Osteoblast (primary cell): ENCODE results near the gene RNF167. TPM values are rescaled to one million over a fixed set of nuclear protein-coding genes. Genes with fewer than 3 reads are reported as not detected.

ENCODE experiments used
- DNase-seq: peaks from one replicate; pipeline ENCODE4 v3.0.0; 2011; ENCODE audit warnings: low spot score, mixed read lengths; ENCODE audit not compliant: insufficient read length; ENCODE audit errors: missing footprints
- H2AFZ ChIP-seq: 2 replicates; pipeline ENCODE4 v1.6.0; 2011; ENCODE audit warnings: mild to moderate bottlenecking, low read length
- H3K27ac ChIP-seq: 2 replicates; pipeline ENCODE4 v1.5.1; 2011; ENCODE audit warnings: mild to moderate bottlenecking, low read depth, low read length, moderate library complexity
- H3K27me3 ChIP-seq: 2 replicates; pipeline ENCODE4 v1.6.0; 2012; ENCODE audit warnings: mild to moderate bottlenecking, control low read depth, inconsistent platforms, low read length, moderate library complexity; ENCODE audit not compliant: insufficient read depth
- H3K36me3 ChIP-seq: 2 replicates; pipeline ENCODE4 v1.5.1; 2011; ENCODE audit warnings: mild to moderate bottlenecking, low read length, control low read depth, moderate library complexity; ENCODE audit not compliant: insufficient read depth
- H3K4me1 ChIP-seq: 2 replicates; pipeline ENCODE4 v1.5.1; 2011; ENCODE audit warnings: mild to moderate bottlenecking, low read length, control low read depth, moderate library complexity; ENCODE audit not compliant: insufficient read depth
- H3K4me2 ChIP-seq: 2 replicates; pipeline ENCODE4 v1.6.0; 2011; ENCODE audit warnings: mild to moderate bottlenecking, low read length; ENCODE audit not compliant: insufficient read depth
- H3K4me3 ChIP-seq: fragments of 200-600 bp; sonication (generic); 3 replicates; pipeline ENCODE4 v1.5.1; 2012; ENCODE audit warnings: mild to moderate bottlenecking, low read length, inconsistent platforms; ENCODE audit not compliant: insufficient read depth
- H3K79me2 ChIP-seq: 2 replicates; pipeline ENCODE4 v1.6.0; 2012; ENCODE audit warnings: mild to moderate bottlenecking, low read length, control low read depth, inconsistent platforms; ENCODE audit not compliant: insufficient read depth
- H3K9me3 ChIP-seq: 2 replicates; pipeline ENCODE4 v1.5.1; 2011; ENCODE audit warnings: low read depth, low read length, control low read depth
- H4K20me1 ChIP-seq: 2 replicates; pipeline ENCODE4 v1.6.0; 2012; ENCODE audit warnings: mild to moderate bottlenecking, low read length, control low read depth; ENCODE audit not compliant: insufficient read depth
- CTCF ChIP-seq: IDR thresholded peaks from 2 replicates; pipeline ENCODE4 v1.5.1; 2011; ENCODE audit warnings: mild to moderate bottlenecking, low read depth, low read length, moderate library complexity; ENCODE audit errors: extremely low read depth
- total RNA-seq: library from RNA; depleted of rRNA; stranded (reverse); fragments of >200 nt; gene quantifications from 2 replicates; pipeline ENCODE4 v1.2.3, GENCODE V29; 2012

Gene RNF167
- total RNA-seq, 1 donor, result 25.3 TPM

DNA sequence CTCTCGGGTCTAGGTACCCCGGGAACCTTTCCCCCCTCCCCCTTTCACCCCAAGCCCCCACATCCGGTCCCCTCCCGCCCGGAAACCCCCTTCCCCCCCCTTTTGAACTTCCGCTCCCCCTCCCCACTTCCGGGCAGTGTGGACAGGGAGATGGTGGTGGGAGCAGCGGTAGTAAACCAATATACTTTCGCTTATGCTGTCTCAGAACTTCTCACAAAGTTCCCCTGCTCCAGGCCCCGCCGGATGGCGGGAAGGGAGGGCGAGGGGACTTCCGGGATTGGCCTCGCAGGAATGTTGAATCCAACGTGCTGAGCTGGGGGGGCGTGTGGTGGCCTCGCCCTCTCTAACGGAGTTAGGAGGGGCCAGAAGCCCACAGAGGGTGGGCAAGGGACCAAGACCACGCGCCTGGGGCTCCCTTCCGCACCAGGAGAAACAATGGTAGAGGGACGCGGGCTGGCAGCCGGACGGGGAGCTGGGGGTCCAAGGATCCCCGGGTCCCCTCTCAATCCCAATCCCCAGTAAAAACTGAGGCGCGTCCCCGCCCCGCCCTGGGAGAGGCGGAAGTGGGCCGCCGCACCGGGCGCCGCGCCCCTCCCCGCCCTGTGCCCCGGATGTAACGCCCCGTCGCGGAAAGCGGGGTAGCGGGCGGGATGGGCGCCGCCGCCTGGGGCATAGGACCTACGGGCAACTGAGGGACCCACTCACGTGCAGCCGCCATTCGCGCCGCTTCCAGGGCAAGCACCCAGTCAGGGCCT lies 7.5 kb downstream of the RNF167 start:
- Histone ChIP-seq H3K4me3 (peak overlapping the region; percentile 96), H3K4me1 (peaks cover 41% of the 10 kb centered on the region), H3K36me3 (peaks cover 42% of the 10 kb centered on the region), H3K79me2 (peaks cover 57% of the 10 kb centered on the region), H2AFZ (peak overlapping the region; percentile 15), H3K4me2 (peak overlapping the region; percentile 92), H3K27ac (peak overlapping the region; percentile 83), H3K9me3 (no peaks in the 10 kb centered on the region), H4K20me1 (peaks cover 52% of the 10 kb centered on the region), H3K27me3 (no peaks in the 10 kb centered on the region)
- TF ChIP-seq CTCF, result no peak
- peak; percentile 92 for DNase-seq

GRCh38 chr17:4948166-4948930 lies 8.3 kb downstream of the RNF167 start, which contains the start of gene PFN1:
Gene PFN1 (minus strand): TSS chr17:4948530. CDS start chr17:4948394, 136 bp downstream.
- Histone ChIP-seq H3K27ac (peak within 1 kb of the TSS; percentile 83), H2AFZ (peak within 1 kb of the TSS; percentile 85), H3K79me2 (peaks cover 49% of the 10 kb centered on the region)

DNA sequence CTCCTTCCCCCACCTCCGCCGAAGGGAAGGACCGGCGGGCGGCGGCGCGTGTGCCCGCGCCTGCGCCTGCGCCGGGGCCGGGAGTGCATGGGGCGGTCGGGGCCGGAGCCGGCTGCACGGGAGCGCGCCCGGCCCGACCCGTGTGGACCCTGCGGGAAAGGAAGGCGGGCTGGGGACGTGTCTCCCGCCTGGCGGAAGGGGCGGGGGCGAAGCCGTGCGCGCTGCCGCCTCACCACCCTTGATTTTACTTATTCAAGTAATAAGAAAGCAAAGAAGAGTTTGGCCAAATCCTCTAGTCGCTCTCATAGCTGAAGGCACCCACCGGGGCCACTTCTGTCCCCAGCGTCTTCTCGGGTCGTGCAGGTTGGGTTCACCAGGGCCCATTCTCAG lies 8.9 kb downstream of the RNF167 start:
- Histone ChIP-seq H3K4me1 (peaks cover 53% of the 10 kb centered on the region), H3K9me3 (no peaks in the 10 kb centered on the region), H3K4me3 (peak overlapping the region; percentile 96), H3K4me2 (peak overlapping the region; percentile 97), H3K27ac (peak overlapping the region; percentile 72), H3K36me3 (peaks cover 29% of the 10 kb centered on the region), H4K20me1 (peaks cover 40% of the 10 kb centered on the region), H2AFZ (peak overlapping the region; percentile 85), H3K27me3 (no peaks in the 10 kb centered on the region), H3K79me2 (peaks cover 43% of the 10 kb centered on the region)
- DNase-seq, result peak; percentile 100
- no peak for TF ChIP-seq CTCF

More at GRCh38 chr17:4948166-4948930, 8.3 kb downstream of the RNF167 start, which contains the start of gene PFN1:
- TF ChIP-seq CTCF, result no peak
- peaks cover 35% of the 10 kb centered on the region for H3K36me3 ChIP-seq
- peaks cover 45% of the 10 kb centered on the region for H4K20me1 ChIP-seq
- peak within 1 kb of the TSS; percentile 97 for H3K4me2 ChIP-seq
- H3K27me3 ChIP-seq, result no peaks in the 10 kb centered on the region
- peaks cover 48% of the 10 kb centered on the region for H3K4me1 ChIP-seq
- no peaks in the 10 kb centered on the region for H3K9me3 ChIP-seq
- DNase-seq, result peak; percentile 99
- H3K4me3 ChIP-seq, result peak within 1 kb of the TSS; percentile 96
